ENCODE measurements around the gene TIFAB. TPM values are rescaled to one million over a fixed set of nuclear protein-coding genes. Genes with fewer than 3 reads are reported as not detected.

Gene TIFAB
- total RNA-seq, 6 donors from 2014 or later, result 0.23 to 0.24 TPM; not detected in 4

- peaks cover 0 to 7% (median 2%) of the 10 kb centered on the region in 4 donors for H3K9me3 ChIP-seq
- ATAC-seq (ENCODE audit: low FRiP score in 2 of 2), result no peak
- peaks cover 0 to 8% (median 3%) of the 10 kb centered on the region in 4 donors for H3K4me1 ChIP-seq
- H3K36me3 ChIP-seq, result no peaks in the 10 kb centered on the region
- 43 to 56% methylated on average over 2 of the region's 2 CpGs for WGBS, 2 donors
- no peak for DNase-seq
- peak overlapping the region in 2 of 4 donors; percentile 36 to 38 for H3K27ac ChIP-seq
- H3K27me3 ChIP-seq, result no peaks in the 10 kb centered on the region
- no peak overlapping the region for H3K4me3 ChIP-seq
- TF ChIP-seq CTCF (IDR thresholded peaks at IDR 0.05) (no peak), POLR2AphosphoS5 (IDR thresholded peaks at IDR 0.05) (no peak), POLR2A (IDR thresholded peaks at IDR 0.05) (no peak), EP300 (IDR thresholded peaks at IDR 0.05) (no peak)
Observed at GRCh38 chr5:135425641-135426040, 26.5 kb downstream of the TIFAB start.

GRCh38 chr5:135423846-135424168 is 28.3 kb downstream of the TIFAB start:
- WGBS, 2 donors, result 50 to 75% methylated on average over 1 of the region's 1 CpG
- peak overlapping the region in 1 of 4 donors; percentile 38 for H3K27ac ChIP-seq
- no peaks in the 10 kb centered on the region for H3K27me3 ChIP-seq
- H3K36me3 ChIP-seq, result no peaks in the 10 kb centered on the region
- H3K9me3 ChIP-seq, result peaks cover 0 to 7% (median 2%) of the 10 kb centered on the region in 4 donors
- H3K4me3 ChIP-seq, result no peak overlapping the region
- DNase-seq, result no peak
- ATAC-seq (ENCODE audit: low FRiP score in 2 of 2), result no peak
- TF ChIP-seq CTCF (IDR thresholded peaks at IDR 0.05) (no peak), POLR2AphosphoS5 (IDR thresholded peaks at IDR 0.05) (no peak), EP300 (IDR thresholded peaks at IDR 0.05) (no peak), POLR2A (IDR thresholded peaks at IDR 0.05) (no peak)
- peaks cover 0 to 8% (median 3%) of the 10 kb centered on the region in 4 donors for H3K4me1 ChIP-seq

- 57 to 62% methylated on average over 7 of the region's 7 CpGs for WGBS, 2 donors
- Histone ChIP-seq H3K27ac (peak overlapping the region in 2 of 4 donors; percentile 5 to 38), H3K27me3 (no peaks in the 10 kb centered on the region), H3K36me3 (no peaks in the 10 kb centered on the region), H3K9me3 (peaks cover 0 to 3% (median 0%) of the 10 kb centered on the region in 4 donors), H3K4me1 (peaks cover 0 to 8% (median 3%) of the 10 kb centered on the region in 4 donors), H3K4me3 (no peak overlapping the region)
- no peak for TF ChIP-seq CTCF (IDR thresholded peaks at IDR 0.05)
- TF ChIP-seq EP300 (IDR thresholded peaks at IDR 0.05), result no peak
- TF ChIP-seq POLR2A (IDR thresholded peaks at IDR 0.05), result no peak
- no peak for TF ChIP-seq POLR2AphosphoS5 (IDR thresholded peaks at IDR 0.05)
- ATAC-seq (ENCODE audit: low FRiP score in 2 of 2) (peak in 1 of 2 donors; percentile 60), DNase-seq (no peak)
Observed at GRCh38 chr5:135423146-135423845, 28.9 kb downstream of the TIFAB start.

- Histone ChIP-seq H3K9me3 (peaks cover 0 to 3% (median 0%) of the 10 kb centered on the region in 4 donors), H3K4me3 (no peak overlapping the region), H3K27ac (no peak overlapping the region), H3K4me1 (peaks cover 0 to 8% (median 3%) of the 10 kb centered on the region in 4 donors), H3K36me3 (no peaks in the 10 kb centered on the region), H3K27me3 (no peaks in the 10 kb centered on the region)
- TF ChIP-seq EP300 (IDR thresholded peaks at IDR 0.05) (no peak), POLR2A (IDR thresholded peaks at IDR 0.05) (no peak), POLR2AphosphoS5 (IDR thresholded peaks at IDR 0.05) (no peak), CTCF (IDR thresholded peaks at IDR 0.05) (no peak)
- DNase-seq (no peak), ATAC-seq (ENCODE audit: low FRiP score in 2 of 2) (no peak)
Observed at GRCh38 chr5:135422419-135422818, 29.7 kb downstream of the TIFAB start.

GRCh38 chr5:135417083-135417482 is 35.1 kb downstream of the TIFAB start:
- DNase-seq, result no peak
- TF ChIP-seq POLR2AphosphoS5 (IDR thresholded peaks at IDR 0.05) (no peak), EP300 (IDR thresholded peaks at IDR 0.05) (no peak), POLR2A (IDR thresholded peaks at IDR 0.05) (no peak), CTCF (IDR thresholded peaks at IDR 0.05) (no peak)
- peaks cover 0 to 3% (median 0%) of the 10 kb centered on the region in 4 donors for H3K9me3 ChIP-seq
- ATAC-seq (ENCODE audit: low FRiP score in 2 of 2), result no peak
- H3K36me3 ChIP-seq, result no peaks in the 10 kb centered on the region
- no peak overlapping the region for H3K4me3 ChIP-seq
- H3K4me1 ChIP-seq, result no peaks in the 10 kb centered on the region
- no peak overlapping the region for H3K27ac ChIP-seq
- H3K27me3 ChIP-seq, result no peaks in the 10 kb centered on the region
